ENCODE data around the gene ZNF692.
A peak's percentile ranks its signal among the peaks of the same experiment; 100 is the strongest.

ZNF692 gene

GRCh38 chr1:248857201-248857600, 1.7 kb downstream of the ZNF692 start:
- Histone ChIP-seq H3K9me3 (ENCODE audit: control insufficient read depth, insufficient read depth, low read length) (no peaks in the 10 kb centered on the region), H3K27ac (ENCODE audit: low read depth, low read length) (no peak overlapping the region), H3K4me3 (ENCODE audit: low read depth, low read length) (peak overlapping the region; percentile 92), H3K9ac (ENCODE audit: low read depth, low read length) (no peak overlapping the region), H3K36me3 (ENCODE audit: control insufficient read depth, insufficient read depth, low read length) (peaks cover 47% of the 10 kb centered on the region), H3K27me3 (ENCODE audit: control insufficient read depth, insufficient read depth, low read length) (peaks cover 14% of the 10 kb centered on the region), H3K4me1 (ENCODE audit: control insufficient read depth, insufficient read depth, low read length) (peaks cover 4% of the 10 kb centered on the region; the same call in 1 of the 2 replicates)

GRCh38 chr1:248856176-248856575, 2.7 kb downstream of the ZNF692 start:
- H3K36me3 ChIP-seq (ENCODE audit: control insufficient read depth, insufficient read depth, low read length), result peaks cover 55% of the 10 kb centered on the region
- peaks cover 5% of the 10 kb centered on the region; the same call in 1 of the 2 replicates for H3K27me3 ChIP-seq (ENCODE audit: control insufficient read depth, insufficient read depth, low read length)
- peaks cover 4% of the 10 kb centered on the region; the same call in 1 of the 2 replicates for H3K4me1 ChIP-seq (ENCODE audit: control insufficient read depth, insufficient read depth, low read length)
- H3K4me3 ChIP-seq (ENCODE audit: low read depth, low read length), result no peak overlapping the region
- H3K9ac ChIP-seq (ENCODE audit: low read depth, low read length), result no peak overlapping the region
- no peak overlapping the region for H3K27ac ChIP-seq (ENCODE audit: low read depth, low read length)
- H3K9me3 ChIP-seq (ENCODE audit: control insufficient read depth, insufficient read depth, low read length), result no peaks in the 10 kb centered on the region

- Histone ChIP-seq H3K27me3 (ENCODE audit: control insufficient read depth, insufficient read depth, low read length) (peaks cover 3% of the 10 kb centered on the region; the same call in 1 of the 2 replicates), H3K4me1 (ENCODE audit: control insufficient read depth, insufficient read depth, low read length) (peaks cover 4% of the 10 kb centered on the region; the same call in 1 of the 2 replicates), H3K4me3 (ENCODE audit: low read depth, low read length) (no peak overlapping the region), H3K27ac (ENCODE audit: low read depth, low read length) (no peak overlapping the region), H3K9me3 (ENCODE audit: control insufficient read depth, insufficient read depth, low read length) (no peaks in the 10 kb centered on the region), H3K36me3 (ENCODE audit: control insufficient read depth, insufficient read depth, low read length) (peaks cover 60% of the 10 kb centered on the region), H3K9ac (ENCODE audit: low read depth, low read length) (no peak overlapping the region)
These were observed 3.3 kb downstream of the ZNF692 start for GRCh38 chr1:248855580-248855979.

GRCh38 chr1:248853663-248854375, 5.1 kb downstream of the ZNF692 start:
- Histone ChIP-seq H3K27me3 (ENCODE audit: control insufficient read depth, insufficient read depth, low read length) (no peaks in the 10 kb centered on the region), H3K36me3 (ENCODE audit: control insufficient read depth, insufficient read depth, low read length) (peaks cover 78% of the 10 kb centered on the region), H3K9ac (ENCODE audit: low read depth, low read length) (no peak overlapping the region), H3K27ac (ENCODE audit: low read depth, low read length) (no peak overlapping the region), H3K4me1 (ENCODE audit: control insufficient read depth, insufficient read depth, low read length) (no peaks in the 10 kb centered on the region), H3K9me3 (ENCODE audit: control insufficient read depth, insufficient read depth, low read length) (no peaks in the 10 kb centered on the region), H3K4me3 (ENCODE audit: low read depth, low read length) (no peak overlapping the region)

GRCh38 chr1:248852481-248853405, 6.1 kb downstream of the ZNF692 start:
- Histone ChIP-seq H3K27ac (ENCODE audit: low read depth, low read length) (no peak overlapping the region), H3K9me3 (ENCODE audit: control insufficient read depth, insufficient read depth, low read length) (no peaks in the 10 kb centered on the region), H3K27me3 (ENCODE audit: control insufficient read depth, insufficient read depth, low read length) (no peaks in the 10 kb centered on the region), H3K4me1 (ENCODE audit: control insufficient read depth, insufficient read depth, low read length) (no peaks in the 10 kb centered on the region), H3K4me3 (ENCODE audit: low read depth, low read length) (no peak overlapping the region), H3K9ac (ENCODE audit: low read depth, low read length) (no peak overlapping the region), H3K36me3 (ENCODE audit: control insufficient read depth, insufficient read depth, low read length) (peaks cover 89% of the 10 kb centered on the region)

- Histone ChIP-seq H3K27me3 (ENCODE audit: control insufficient read depth, insufficient read depth, low read length) (no peaks in the 10 kb centered on the region), H3K9ac (ENCODE audit: low read depth, low read length) (no peak overlapping the region), H3K4me1 (ENCODE audit: control insufficient read depth, insufficient read depth, low read length) (no peaks in the 10 kb centered on the region), H3K36me3 (ENCODE audit: control insufficient read depth, insufficient read depth, low read length) (peaks cover 96% of the 10 kb centered on the region), H3K4me3 (ENCODE audit: low read depth, low read length) (no peak overlapping the region), H3K9me3 (ENCODE audit: control insufficient read depth, insufficient read depth, low read length) (no peaks in the 10 kb centered on the region), H3K27ac (ENCODE audit: low read depth, low read length) (no peak overlapping the region)
These were observed 7.5 kb downstream of the ZNF692 start for GRCh38 chr1:248851390-248851789.

- Histone ChIP-seq H3K27ac (ENCODE audit: low read depth, low read length) (no peak overlapping the region), H3K36me3 (ENCODE audit: control insufficient read depth, insufficient read depth, low read length) (peaks cover 96% of the 10 kb centered on the region), H3K4me3 (ENCODE audit: low read depth, low read length) (no peak overlapping the region), H3K9me3 (ENCODE audit: control insufficient read depth, insufficient read depth, low read length) (no peaks in the 10 kb centered on the region), H3K9ac (ENCODE audit: low read depth, low read length) (no peak overlapping the region), H3K4me1 (ENCODE audit: control insufficient read depth, insufficient read depth, low read length) (no peaks in the 10 kb centered on the region), H3K27me3 (ENCODE audit: control insufficient read depth, insufficient read depth, low read length) (no peaks in the 10 kb centered on the region)
These were observed 8.2 kb downstream of the ZNF692 start for GRCh38 chr1:248850536-248851251.

- Histone ChIP-seq H3K9me3 (ENCODE audit: control insufficient read depth, insufficient read depth, low read length) (no peaks in the 10 kb centered on the region), H3K9ac (ENCODE audit: low read depth, low read length) (no peak overlapping the region), H3K4me1 (ENCODE audit: control insufficient read depth, insufficient read depth, low read length) (no peaks in the 10 kb centered on the region), H3K4me3 (ENCODE audit: low read depth, low read length) (no peak overlapping the region), H3K36me3 (ENCODE audit: control insufficient read depth, insufficient read depth, low read length) (peaks cover 96% of the 10 kb centered on the region), H3K27ac (ENCODE audit: low read depth, low read length) (no peak overlapping the region), H3K27me3 (ENCODE audit: control insufficient read depth, insufficient read depth, low read length) (no peaks in the 10 kb centered on the region)
These were observed 8.8 kb downstream of the ZNF692 start for GRCh38 chr1:248850124-248850523.

GRCh38 chr1:248849637-248850036, 9.2 kb downstream of the ZNF692 start:
- H3K9me3 ChIP-seq (ENCODE audit: control insufficient read depth, insufficient read depth, low read length), result no peaks in the 10 kb centered on the region
- peaks cover 96% of the 10 kb centered on the region for H3K36me3 ChIP-seq (ENCODE audit: control insufficient read depth, insufficient read depth, low read length)
- no peaks in the 10 kb centered on the region for H3K4me1 ChIP-seq (ENCODE audit: control insufficient read depth, insufficient read depth, low read length)
- no peaks in the 10 kb centered on the region for H3K27me3 ChIP-seq (ENCODE audit: control insufficient read depth, insufficient read depth, low read length)
- no peak overlapping the region for H3K4me3 ChIP-seq (ENCODE audit: low read depth, low read length)
- H3K9ac ChIP-seq (ENCODE audit: low read depth, low read length), result no peak overlapping the region
- H3K27ac ChIP-seq (ENCODE audit: low read depth, low read length), result no peak overlapping the region

GRCh38 chr1:248849152-248849551, 9.7 kb downstream of the ZNF692 start:
- peaks cover 95% of the 10 kb centered on the region for H3K36me3 ChIP-seq (ENCODE audit: control insufficient read depth, insufficient read depth, low read length)

More at GRCh38 chr1:248849152-248849551, 9.7 kb downstream of the ZNF692 start:
- Histone ChIP-seq H3K27me3 (ENCODE audit: control insufficient read depth, insufficient read depth, low read length) (no peaks in the 10 kb centered on the region), H3K4me1 (ENCODE audit: control insufficient read depth, insufficient read depth, low read length) (no peaks in the 10 kb centered on the region), H3K9ac (ENCODE audit: low read depth, low read length) (no peak overlapping the region), H3K27ac (ENCODE audit: low read depth, low read length) (no peak overlapping the region), H3K4me3 (ENCODE audit: low read depth, low read length) (no peak overlapping the region), H3K9me3 (ENCODE audit: control insufficient read depth, insufficient read depth, low read length) (no peaks in the 10 kb centered on the region)
